GM23248 (cell line): ENCODE data around the gene DAZL. TPM values are rescaled to one million over a fixed set of nuclear protein-coding genes. Genes with fewer than 3 reads are reported as not detected.

Experiments used
- DNase-seq: peaks from one replicate; pipeline ENCODE4 v3.0.0-alpha.2; 2015
- H2AFZ ChIP-seq: fragments of 200-600 bp; sonication (generic); 2 replicates; pipeline ENCODE4 v1.6.1; 2016; ENCODE audit warnings: antibody characterized with exemption
- H3F3A ChIP-seq: fragments of 200-600 bp; sonication (generic); 2 replicates; pipeline ENCODE4 v1.6.1; 2016; ENCODE audit warnings: mild to moderate bottlenecking, antibody characterized with exemption, mixed run types; ENCODE audit not compliant: insufficient read depth
- H3K27ac ChIP-seq: fragments of 200-600 bp; sonication (generic); 2 replicates; pipeline ENCODE4 v1.5.1; 2016; ENCODE audit warnings: mild to moderate bottlenecking
- H3K27me3 ChIP-seq: fragments of 200-600 bp; sonication (generic); replicated peaks from 2 replicates; pipeline ENCODE4 v1.6.1; 2016; ENCODE audit warnings: mild to moderate bottlenecking; ENCODE audit not compliant: insufficient read depth
- H3K36me3 ChIP-seq: fragments of 200-600 bp; sonication (generic); 2 replicates; pipeline ENCODE4 v1.6.1; 2016; ENCODE audit warnings: low read depth, mild to moderate bottlenecking
- H3K4me1 ChIP-seq: fragments of 200-600 bp; sonication (generic); 2 replicates; pipeline ENCODE4 v1.6.1; 2016; ENCODE audit warnings: mild to moderate bottlenecking; ENCODE audit not compliant: insufficient read depth
- H3K4me2 ChIP-seq: fragments of 200-600 bp; sonication (generic); one replicate; pipeline ENCODE4 v1.6.1; 2016; ENCODE audit warnings: mild to moderate bottlenecking; ENCODE audit not compliant: unreplicated experiment
- H3K4me3 ChIP-seq: fragments of 200-600 bp; sonication (generic); 2 replicates; pipeline ENCODE4 v1.5.1; 2016; ENCODE audit warnings: mild to moderate bottlenecking
- H3K79me2 ChIP-seq: fragments of 200-600 bp; sonication (generic); 2 replicates; pipeline ENCODE4 v1.6.1; 2016; ENCODE audit warnings: mild to moderate bottlenecking; ENCODE audit not compliant: insufficient read depth
- H3K9ac ChIP-seq: fragments of 200-600 bp; sonication (generic); 2 replicates; pipeline ENCODE4 v1.6.1; 2016; ENCODE audit warnings: mild to moderate bottlenecking
- H3K9me2 ChIP-seq: fragments of 200-600 bp; sonication (generic); 2 replicates; pipeline ENCODE4 v1.6.1; 2016; ENCODE audit warnings: mixed run types, mild to moderate bottlenecking, moderate library complexity; ENCODE audit not compliant: insufficient read depth
- H3K9me3 ChIP-seq: fragments of 200-600 bp; sonication (generic); one replicate; pipeline ENCODE4 v1.6.1; 2017; ENCODE audit warnings: low read depth
- H4K20me1 ChIP-seq: fragments of 200-600 bp; sonication (generic); 2 replicates; pipeline ENCODE4 v1.6.0; 2016; ENCODE audit not compliant: insufficient read depth
- EZH2 ChIP-seq: fragments of 200-600 bp; sonication (generic); IDR thresholded peaks from 2 replicates; pipeline ENCODE4 v1.6.1; 2018; ENCODE audit warnings: antibody characterized with exemption, mild to moderate bottlenecking; ENCODE audit not compliant: insufficient read depth, poor library complexity, severe bottlenecking
- EZH2phosphoT487 ChIP-seq: fragments of 200-600 bp; sonication (generic); IDR thresholded peaks from 2 replicates; pipeline ENCODE4 v1.6.1; 2018; ENCODE audit warnings: antibody characterized with exemption, moderate library complexity, mild to moderate bottlenecking, low read depth; ENCODE audit not compliant: insufficient read depth
- WGBS, 2 experiments: methylation state at CpG; one replicate each; pipeline ENCODE4 v1.1.6; 2015 to 2017; ENCODE audit warnings: low lambda C conversion rate in 2 of 2, low coverage in 1 of 2; ENCODE audit errors: missing lambda C conversion rate in 2 of 2; 5-methylcytosine and 5-hydroxymethylcytosine counted together
- in situ Hi-C: fragments of 300-500 bp; cut with MboI; formaldehyde crosslinking; loops from 2 replicates; pipeline ENCODE4 v1.15.0; 2020
- polyA plus RNA-seq: library from polyadenylated mRNA; unstranded; fragments of >200 nt; fragmentation: Nextera tagmentation; extraction: Ambion mirVana; gene quantifications from 2 replicates; pipeline ENCODE4 v1.2.1, GENCODE V29; 2016
- total RNA-seq: library from RNA; depleted of rRNA; stranded (reverse); fragments of >200 nt; shearing (Covaris generic); gene quantifications from 2 replicates; pipeline ENCODE4 v1.2.3, GENCODE V29; 2014; rRNA removed

Gene DAZL
- total RNA-seq: not detected in 2 replicates
- polyA plus RNA-seq: not detected in 2 replicates

GRCh38 chr3:16604887-16605602 lies at the start of gene DAZL:
Gene DAZL (minus strand): TSS chr3:16605423. CDS start chr3:16605205, 218 bp downstream.
- no peak within 1 kb of the TSS for H3K4me3 ChIP-seq
- H3F3A ChIP-seq: no peaks in the 10 kb centered on the region
- no peak for TF ChIP-seq EZH2phosphoT487
- no peak for TF ChIP-seq EZH2
- in situ Hi-C loops: loop anchor here (10.0 kb wide), 2 partner anchors 430 to 630 kb away; no protein-coding TSS in a partner anchor
- no peaks in the 10 kb centered on the region for H3K79me2 ChIP-seq
- no peaks in the 10 kb centered on the region for H3K36me3 ChIP-seq
- no peak within 1 kb of the TSS for H3K9ac ChIP-seq
- no peak within 1 kb of the TSS for H3K27ac ChIP-seq
- no peaks in the 10 kb centered on the region for H3K27me3 ChIP-seq
- H3K9me2 ChIP-seq: no peaks in the 10 kb centered on the region
- H3K4me2 ChIP-seq: no peak within 1 kb of the TSS
- no peak within 1 kb of the TSS for H2AFZ ChIP-seq
- H3K9me3 ChIP-seq: no peaks in the 10 kb centered on the region
- no peaks in the 10 kb centered on the region for H3K4me1 ChIP-seq
- no peaks in the 10 kb centered on the region for H4K20me1 ChIP-seq
- WGBS, 2 experiments: 96% methylated on average over 33 to 62 of the region's 63 CpGs
- DNase-seq: no peak

- Histone ChIP-seq H4K20me1 (no peaks in the 10 kb centered on the region), H3K9ac (no peak overlapping the region), H3F3A (no peaks in the 10 kb centered on the region), H2AFZ (no peak overlapping the region), H3K9me3 (no peaks in the 10 kb centered on the region), H3K4me2 (no peak overlapping the region), H3K9me2 (no peaks in the 10 kb centered on the region), H3K79me2 (no peaks in the 10 kb centered on the region), H3K36me3 (no peaks in the 10 kb centered on the region), H3K27me3 (no peaks in the 10 kb centered on the region), H3K4me1 (no peaks in the 10 kb centered on the region), H3K27ac (no peak overlapping the region), H3K4me3 (no peak overlapping the region)
- TF ChIP-seq EZH2phosphoT487 (no peak), EZH2 (no peak)
- in situ Hi-C loops: no loop called here
- 0 to 12% methylated on average over 1 of the region's 1 CpG for WGBS, 2 experiments
- DNase-seq: no peak
These were observed 49.8 kb upstream of the DAZL start for GRCh38 chr3:16654976-16655375.

GRCh38 chr3:16653712-16654111 lies 48.5 kb upstream of the DAZL start:
- TF ChIP-seq EZH2phosphoT487 (no peak), EZH2 (no peak)
- no peak overlapping the region for H3K27ac ChIP-seq
- H3K9me3 ChIP-seq: no peaks in the 10 kb centered on the region
- no peak overlapping the region for H3K4me3 ChIP-seq
- H2AFZ ChIP-seq: no peak overlapping the region
- H3K9me2 ChIP-seq: no peaks in the 10 kb centered on the region
- no peak overlapping the region for H3K9ac ChIP-seq
- no peak overlapping the region for H3K4me2 ChIP-seq
- no peaks in the 10 kb centered on the region for H3K36me3 ChIP-seq
- DNase-seq: no peak
- no peaks in the 10 kb centered on the region for H3K79me2 ChIP-seq
- no peaks in the 10 kb centered on the region for H4K20me1 ChIP-seq
- H3K4me1 ChIP-seq: no peaks in the 10 kb centered on the region
- in situ Hi-C loops: no loop called here
- no peaks in the 10 kb centered on the region for H3K27me3 ChIP-seq
- whole genome bisulfite sequencing, 2 experiments: 49 to 53% methylated on average over 4 of the region's 4 CpGs
- H3F3A ChIP-seq: no peaks in the 10 kb centered on the region

GRCh38 chr3:16647668-16648067 lies 42.4 kb upstream of the DAZL start:
- 83% methylated on average over 4 of the region's 4 CpGs for WGBS, 2 experiments
- Histone ChIP-seq H2AFZ (no peak overlapping the region), H3K36me3 (no peaks in the 10 kb centered on the region), H3K4me2 (no peak overlapping the region), H3K9ac (no peak overlapping the region), H3K79me2 (no peaks in the 10 kb centered on the region), H3K4me1 (no peaks in the 10 kb centered on the region), H4K20me1 (no peaks in the 10 kb centered on the region), H3K9me2 (no peaks in the 10 kb centered on the region), H3K27me3 (no peaks in the 10 kb centered on the region), H3K4me3 (no peak overlapping the region), H3K27ac (no peak overlapping the region), H3F3A (no peaks in the 10 kb centered on the region), H3K9me3 (no peaks in the 10 kb centered on the region)
- no peak for DNase-seq
- in situ Hi-C loops: no loop called here
- TF ChIP-seq EZH2phosphoT487 (no peak), EZH2 (no peak)

- Histone ChIP-seq H2AFZ (no peak overlapping the region), H3K9ac (no peak overlapping the region), H4K20me1 (no peaks in the 10 kb centered on the region), H3K9me3 (no peaks in the 10 kb centered on the region), H3K9me2 (no peaks in the 10 kb centered on the region), H3K27ac (no peak overlapping the region), H3K4me2 (no peak overlapping the region), H3K4me1 (no peaks in the 10 kb centered on the region), H3F3A (no peaks in the 10 kb centered on the region), H3K4me3 (no peak overlapping the region), H3K36me3 (no peaks in the 10 kb centered on the region), H3K27me3 (no peaks in the 10 kb centered on the region), H3K79me2 (no peaks in the 10 kb centered on the region)
- WGBS, 2 experiments: 86 to 92% methylated on average over 2 of the region's 2 CpGs
- TF ChIP-seq EZH2 (no peak), EZH2phosphoT487 (no peak)
- in situ Hi-C loops: no loop called here
- DNase-seq: no peak
These were observed 34.6 kb upstream of the DAZL start for GRCh38 chr3:16639806-16640205.
